Measurements from ENCODE around the gene RBM23. TPM values are rescaled to one million over a fixed set of nuclear protein-coding genes. Genes with fewer than 3 reads are reported as not detected.

Gene RBM23
- total and polyA plus RNA-seq, 9 of the 15 experiments (the other 6 are each of a cell fraction or from before 2014, with no cell fraction given) = 46.0 to 102 (median 58.5) TPM

GRCh38 chr14:22901799-22902198, 17.1 kb downstream of the RBM23 start (continued):
- TF ChIP-seq ZNF407 (IDR thresholded peaks at IDR 0.05; ENCODE audit: low read depth) (no peak), MGA (IDR thresholded peaks at IDR 0.05) (no peak), POLR2AphosphoS2 (IDR thresholded peaks at IDR 0.05; ENCODE audit: low read length) (no peak), HNRNPLL (IDR thresholded peaks at IDR 0.05; ENCODE audit: low read depth, low read length, poor library complexity, severe bottlenecking) (no peak)

All from K562 (cell line).